NCI-H226 (cell line): ENCODE data around the gene CHST1.

ENCODE experiments used
- DNase-seq: peaks from one replicate; pipeline ENCODE4 v3.0.0-alpha.2; 2015

Gene CHST1

GRCh38 chr11:45659031-45659817 lies 6.2 kb downstream of the CHST1 start:
- DNase-seq: no peak

DNA sequence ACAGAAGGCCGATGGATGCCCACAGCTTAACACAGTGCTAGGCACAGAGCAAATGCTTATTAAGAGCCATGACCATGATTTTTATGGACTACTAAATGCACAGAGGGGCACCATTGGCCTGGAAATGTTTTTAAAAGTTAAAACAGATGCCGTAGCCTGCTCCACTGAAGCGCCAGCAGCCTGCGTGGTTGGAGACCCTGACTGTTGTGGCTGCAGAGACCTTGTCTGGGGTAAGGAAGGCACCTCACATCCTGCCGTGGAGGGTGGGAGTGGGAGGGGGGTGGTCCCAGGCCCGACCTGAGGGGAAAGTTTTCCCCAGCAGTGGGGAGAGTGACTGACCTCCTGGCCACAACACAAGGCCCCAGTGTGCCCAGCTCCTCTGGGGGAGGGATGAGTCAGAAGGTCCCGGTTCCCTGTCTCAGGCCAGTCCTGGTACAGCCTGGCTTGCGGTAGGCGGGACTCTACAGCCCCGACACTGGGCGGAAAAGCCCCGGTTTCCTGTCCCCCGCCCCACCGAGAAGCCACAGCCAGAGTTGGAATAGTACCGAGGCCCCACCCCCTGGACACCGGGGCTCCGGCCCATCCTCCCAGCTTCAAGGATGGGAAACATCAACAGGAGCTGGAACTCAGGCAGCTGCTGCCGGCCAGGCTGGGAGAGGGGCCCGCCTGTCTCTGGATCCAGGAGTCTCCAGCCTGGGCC lies 7.0 kb downstream of the CHST1 start:
- peak; percentile 54 for DNase-seq

GRCh38 chr11:45657496-45658260 lies 7.7 kb downstream of the CHST1 start:
- no peak for DNase-seq

GRCh38 chr11:45655831-45656230 lies 9.6 kb downstream of the CHST1 start:
- DNase-seq: no peak

DNA sequence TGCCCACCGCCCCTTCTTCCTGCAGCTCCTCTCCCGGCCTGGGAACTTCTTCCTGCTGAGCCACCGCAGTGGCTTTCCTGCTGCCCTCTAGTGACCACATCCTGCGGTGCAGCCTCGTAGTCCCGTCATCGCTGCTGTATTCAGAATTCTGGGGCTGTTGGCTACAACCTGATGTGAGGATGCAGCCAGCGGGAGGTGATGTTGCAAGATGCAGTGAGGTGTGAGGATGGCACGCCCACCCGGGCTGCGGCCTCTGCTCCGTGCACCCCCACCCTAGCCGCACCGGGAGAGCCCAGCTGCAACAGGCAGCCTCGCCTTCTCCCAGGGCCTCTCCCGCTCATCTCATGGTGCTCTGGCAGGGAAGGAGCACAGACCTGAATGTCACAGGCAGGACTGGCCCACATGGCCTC lies 10.1 kb downstream of the CHST1 start:
- peak; percentile 66 for DNase-seq

GRCh38 chr11:45655012-45655283 lies 10.5 kb downstream of the CHST1 start:
- DNase-seq: no peak

- DNase-seq: no peak
These were observed 11.0 kb downstream of the CHST1 start for GRCh38 chr11:45654231-45655011.

GRCh38 chr11:45653277-45653676 lies 12.1 kb downstream of the CHST1 start:
- no peak for DNase-seq

GRCh38 chr11:45652781-45653180 lies 12.6 kb downstream of the CHST1 start:
- DNase-seq: no peak

DNA sequence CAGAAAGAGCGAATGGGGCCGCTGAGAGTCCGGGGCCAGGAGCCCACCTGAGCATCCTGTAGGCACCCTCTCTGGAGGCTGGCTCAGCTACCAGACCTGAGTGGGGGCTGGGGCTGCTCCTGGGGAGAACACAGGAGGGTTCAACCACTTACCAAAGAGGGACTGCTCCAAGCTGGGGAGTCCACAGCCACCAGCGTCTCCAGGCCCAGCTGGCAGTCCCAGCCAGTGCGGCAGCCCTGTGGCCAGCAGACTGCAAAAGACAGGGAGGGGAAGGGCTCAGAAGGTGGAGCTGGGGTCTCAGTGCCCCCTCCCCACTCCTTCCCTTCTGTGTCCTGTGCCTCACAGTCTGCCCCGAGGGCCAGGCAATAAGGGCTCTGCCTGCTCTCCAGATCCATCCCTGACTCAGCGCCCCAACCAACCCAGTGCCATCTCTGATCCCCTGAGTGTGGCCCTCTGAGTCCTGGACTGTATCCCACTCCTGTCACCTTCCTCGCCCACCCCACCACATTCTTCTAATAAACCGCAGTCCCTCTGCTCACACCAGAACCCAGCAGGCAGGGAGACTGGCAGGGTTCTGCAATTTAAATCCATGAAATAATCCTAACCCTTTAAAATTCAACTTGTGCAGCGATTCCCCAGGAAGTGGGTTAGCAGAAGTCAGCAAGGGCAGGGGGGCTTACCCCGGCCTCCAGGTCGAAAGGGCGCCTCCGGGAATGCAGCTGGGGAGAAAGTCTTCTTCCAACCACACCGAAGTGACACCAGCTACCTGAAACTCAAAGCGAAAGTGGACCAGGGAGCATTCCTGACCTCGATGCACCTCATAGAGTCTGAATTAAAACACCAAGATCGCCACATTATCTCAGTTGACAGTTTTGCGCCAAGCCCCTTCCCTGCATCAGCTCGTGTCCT lies 13.3 kb downstream of the CHST1 start:
- DNase-seq: no peak

DNA sequence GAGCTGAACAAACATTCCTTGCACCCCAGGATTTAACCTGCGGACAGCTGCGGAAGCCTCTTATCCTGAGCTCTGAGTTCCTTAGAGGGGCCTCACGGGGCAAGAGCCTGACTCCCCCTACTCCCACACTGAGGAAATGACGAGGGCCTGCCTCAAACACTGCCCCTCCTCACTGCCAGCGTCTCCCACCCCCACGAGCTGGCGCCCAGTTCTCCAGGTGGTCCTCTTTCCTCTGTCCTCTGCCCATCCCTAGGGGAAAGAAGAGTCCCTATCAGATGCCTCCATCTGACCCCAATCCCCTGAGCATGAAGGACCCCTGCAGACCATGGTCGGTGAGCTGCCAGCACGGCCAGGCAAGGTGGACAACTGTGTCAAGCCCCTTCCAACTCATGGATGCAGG lies 14.3 kb downstream of the CHST1 start:
- DNase-seq: no peak

- DNase-seq: no peak
These were observed 15.0 kb downstream of the CHST1 start for GRCh38 chr11:45650166-45651095.

DNA sequence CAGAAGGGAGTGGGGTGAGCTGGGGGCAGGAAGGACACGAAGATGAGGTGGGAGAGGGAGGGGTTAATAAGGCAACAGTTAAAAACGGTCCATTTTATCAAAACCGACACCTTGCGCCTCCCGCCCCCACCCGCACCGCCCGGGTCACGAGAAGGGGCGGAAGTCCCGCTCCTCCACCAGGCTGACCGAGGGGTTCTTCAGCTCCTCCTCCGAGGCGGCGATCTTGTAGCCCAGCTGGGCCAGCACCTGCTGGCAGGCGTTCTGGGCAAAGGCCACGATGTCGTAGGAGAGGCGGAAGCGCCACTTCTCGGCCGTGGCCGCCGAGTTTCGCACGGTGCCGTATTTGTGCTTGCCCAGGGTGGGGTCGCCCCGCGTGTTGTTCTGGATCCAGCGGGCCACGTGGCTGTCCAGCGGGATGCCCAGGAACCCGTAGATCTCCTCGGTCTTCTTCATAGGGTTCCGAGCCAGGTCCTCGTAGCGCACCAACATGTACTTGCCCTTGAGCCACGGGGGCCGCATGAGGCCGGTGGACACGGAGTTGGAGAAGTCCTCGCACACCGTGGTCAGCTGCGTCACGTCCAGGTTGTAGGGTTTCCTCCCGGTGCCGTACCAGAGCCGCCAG lies 15.8 kb downstream of the CHST1 start:
- no peak for DNase-seq

DNA sequence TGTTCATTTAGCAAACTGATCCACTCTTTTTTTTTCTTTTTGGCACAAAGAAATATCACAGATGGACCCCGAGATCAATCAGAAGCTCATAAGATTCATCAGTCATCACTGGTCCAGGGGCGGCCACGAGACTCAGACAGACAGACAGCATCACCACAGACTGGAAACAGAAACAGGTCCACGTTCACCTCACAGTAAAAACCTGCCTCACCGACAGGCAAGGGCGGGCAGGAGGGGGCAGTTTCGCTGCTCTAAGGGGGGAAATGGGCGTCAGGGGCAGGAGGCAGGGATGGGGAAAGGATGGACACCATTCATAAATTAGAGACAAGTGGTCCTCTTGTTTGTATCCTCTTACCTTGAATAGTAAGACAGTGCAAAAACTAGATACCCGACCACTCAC lies 16.5 kb downstream of the CHST1 start:
- no peak for DNase-seq

- no peak for DNase-seq
These were observed 17.6 kb downstream of the CHST1 start for GRCh38 chr11:45647786-45648185.

GRCh38 chr11:45647329-45647728 lies 18.1 kb downstream of the CHST1 start:
- DNase-seq: no peak

DNA sequence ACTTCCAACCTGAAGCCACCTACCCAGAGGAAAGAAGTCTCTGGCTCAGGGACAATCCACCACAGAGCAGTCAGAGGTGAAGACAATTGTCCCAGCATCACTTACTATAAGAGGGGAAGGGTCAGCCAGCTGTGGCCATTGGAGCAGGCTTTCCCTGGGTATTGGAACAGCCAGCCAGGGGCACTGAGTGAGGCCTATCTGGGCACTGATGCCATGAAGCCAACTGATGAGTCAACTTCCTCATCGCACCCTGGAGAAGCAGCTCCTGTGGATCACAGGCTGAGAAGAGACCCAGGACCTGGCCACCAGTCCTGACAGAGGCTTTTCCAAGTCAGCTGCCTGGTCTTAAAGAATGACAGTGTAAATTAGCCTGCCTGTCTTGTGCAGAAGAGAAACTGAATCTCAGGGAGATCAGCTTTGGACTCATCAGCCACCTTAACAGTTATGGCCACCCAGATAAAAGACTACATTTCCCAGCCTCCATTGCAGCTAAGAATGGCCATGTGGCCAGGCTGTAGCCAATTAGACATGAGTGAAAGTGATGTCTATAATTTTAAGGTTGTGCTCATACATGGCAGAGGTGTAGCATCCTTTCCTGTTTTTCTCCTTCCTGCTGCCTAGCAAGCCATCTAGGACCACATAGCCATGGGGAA lies 19.0 kb downstream of the CHST1 start:
- peak; percentile 39 for DNase-seq

DNA sequence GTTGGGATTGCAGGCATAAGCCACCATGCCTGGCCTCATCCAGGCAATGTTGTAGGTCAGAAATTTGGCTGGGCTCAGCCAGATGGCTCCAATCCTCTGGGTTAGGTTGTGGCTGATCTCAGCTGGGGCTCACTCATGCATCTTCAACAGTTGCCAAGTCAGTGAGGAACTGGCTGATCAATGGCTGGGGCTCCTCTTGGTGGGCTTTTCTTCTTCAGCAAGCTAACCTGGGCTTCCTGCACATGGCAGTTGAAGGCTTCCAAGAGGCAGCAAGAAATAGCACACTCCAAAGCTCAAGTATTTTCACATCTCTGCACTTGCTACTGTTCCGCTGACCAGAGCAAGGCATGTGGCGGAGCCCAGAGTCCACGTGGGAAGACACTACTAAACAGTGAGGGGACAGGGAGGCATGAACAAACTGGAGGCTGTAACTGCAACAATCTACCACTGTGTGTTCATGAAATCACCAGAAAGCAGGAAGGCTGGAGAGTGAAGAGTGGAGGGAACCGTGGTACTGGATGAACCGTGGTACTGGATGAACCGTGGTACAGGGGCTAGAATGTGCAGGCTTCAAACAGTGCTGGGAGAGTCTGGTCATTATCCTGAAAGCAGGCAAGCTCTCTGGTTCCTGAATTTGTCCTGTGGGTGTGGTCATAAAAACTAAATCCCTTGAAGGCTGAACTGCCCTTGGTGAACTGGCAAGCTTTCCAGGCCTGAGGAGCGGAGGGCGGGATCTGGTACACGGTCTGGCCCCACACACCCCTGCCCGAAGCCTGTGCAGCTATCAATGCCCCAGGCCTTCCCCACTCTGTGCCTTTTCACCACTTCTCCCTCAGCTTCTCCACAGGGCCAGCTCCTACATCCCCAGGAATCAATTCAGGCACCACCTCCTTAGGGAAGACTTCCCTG lies 20.2 kb downstream of the CHST1 start:
- no peak for DNase-seq
